ENCODE results near the gene ZNF783. TPM values are rescaled to one million over a fixed set of nuclear protein-coding genes. Genes with fewer than 3 reads are reported as not detected.

The ZNF783 gene
- total RNA-seq, 6 experiments from 2014 or later = 7.8 to 8.9 (median 8.5) TPM

Other genes with a start within 250 kb of the ZNF783 start
- 100 to 1,000 TPM; 185 to 210 (median 200) TPM for gene PDIA4, start 233.7 kb upstream of the ZNF783 start, total RNA-seq (2021; fragmentation: NEBNext Ultra II Directional; extraction: Animal tissue kit (Norgen Biotek cat#: 25700))
- gene ZNF786, start 171.5 kb upstream of the ZNF783 start, total RNA-seq (2021; fragmentation: NEBNext Ultra II Directional; extraction: Animal tissue kit (Norgen Biotek cat#: 25700)) = 1 to 10 TPM; 3.5 to 4.8 (median 3.9) TPM
- gene ZNF425, start 135.9 kb upstream of the ZNF783 start, total RNA-seq (2021; fragmentation: NEBNext Ultra II Directional; extraction: Animal tissue kit (Norgen Biotek cat#: 25700)) = 1 to 10 TPM; 1.9 to 3.0 (median 2.2) TPM
- 10 to 100 TPM; 11.0 to 12.1 (median 11.6) TPM for gene ZNF398, start 114.7 kb upstream of the ZNF783 start, total RNA-seq (2021; fragmentation: NEBNext Ultra II Directional; extraction: Animal tissue kit (Norgen Biotek cat#: 25700))
- gene ZNF282, start 66.7 kb upstream of the ZNF783 start, total RNA-seq (2021; fragmentation: NEBNext Ultra II Directional; extraction: Animal tissue kit (Norgen Biotek cat#: 25700)) = 10 to 100 TPM; 18.6 to 23.6 (median 21.0) TPM
- gene ZNF212, start 22.5 kb upstream of the ZNF783 start, total RNA-seq (2021; fragmentation: NEBNext Ultra II Directional; extraction: Animal tissue kit (Norgen Biotek cat#: 25700)) = 1 to 10 TPM; 6.2 to 8.2 (median 6.3) TPM
- 10 to 100 TPM; 13.6 to 16.7 (median 15.2) TPM for gene ZNF777, start 198.9 kb downstream of the ZNF783 start, total RNA-seq (2021; fragmentation: NEBNext Ultra II Directional; extraction: Animal tissue kit (Norgen Biotek cat#: 25700))
- 10 to 100 TPM; 15.7 to 18.2 (median 16.4) TPM for gene ZNF746, start 235.6 kb downstream of the ZNF783 start, total RNA-seq (2021; fragmentation: NEBNext Ultra II Directional; extraction: Animal tissue kit (Norgen Biotek cat#: 25700))